Stimulated activated CD4-positive, alpha-beta T cell treated with anti-CD3 and anti-CD28 coated beads, Interleukin-2, amount 100 ng/mL, for 48 hours (primary cell): ENCODE results near the gene PA2G4.

Experiments used
- DNase-seq, 2 donors: peaks; one replicate each; pipeline ENCODE4 v3.0.0-alpha.2; 2020

PA2G4 gene

GRCh38 chr12:56127888-56128669 is 23.7 kb downstream of the PA2G4 start, which contains the start of gene ESYT1:
Gene ESYT1, plus strand, starts transcription at chr12:56128267. Its CDS starts 53 bp downstream, at chr12:56128320.
- peak; percentile 90 to 94 for DNase-seq

GRCh38 chr12:56128670-56129205 is 24.4 kb downstream of the PA2G4 start:
- DNase-seq, result no peak

- peak; percentile 43 to 57 for DNase-seq
Observed at GRCh38 chr12:56129206-56129941, 25.0 kb downstream of the PA2G4 start.

DNA sequence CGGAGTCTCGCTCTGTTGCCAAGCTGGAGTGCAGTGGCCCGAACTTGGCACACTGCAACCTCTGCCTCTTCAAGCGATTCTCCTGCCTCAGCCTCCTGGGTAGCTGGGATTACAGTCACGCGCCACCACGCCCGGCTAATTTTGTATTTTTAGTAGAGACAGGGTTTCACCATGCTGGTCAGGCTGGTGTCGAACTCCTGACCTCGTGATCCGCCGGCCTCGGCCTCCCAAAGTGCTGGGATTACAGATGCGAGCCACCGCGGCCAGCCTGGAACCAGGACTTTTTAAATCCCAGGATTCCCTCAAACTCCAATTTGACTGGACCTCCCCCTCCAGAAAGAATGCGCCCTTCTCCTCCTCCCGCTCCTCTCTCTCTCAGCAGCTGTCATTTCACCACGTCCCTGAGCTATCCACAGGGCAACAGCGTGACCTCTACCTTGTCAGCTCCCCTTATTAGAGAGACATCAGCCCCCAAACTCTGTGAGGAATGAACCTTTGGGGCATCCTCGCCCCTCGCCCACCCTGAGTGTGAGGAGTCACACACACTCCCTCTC is 25.7 kb downstream of the PA2G4 start:
- no peak for DNase-seq

DNA sequence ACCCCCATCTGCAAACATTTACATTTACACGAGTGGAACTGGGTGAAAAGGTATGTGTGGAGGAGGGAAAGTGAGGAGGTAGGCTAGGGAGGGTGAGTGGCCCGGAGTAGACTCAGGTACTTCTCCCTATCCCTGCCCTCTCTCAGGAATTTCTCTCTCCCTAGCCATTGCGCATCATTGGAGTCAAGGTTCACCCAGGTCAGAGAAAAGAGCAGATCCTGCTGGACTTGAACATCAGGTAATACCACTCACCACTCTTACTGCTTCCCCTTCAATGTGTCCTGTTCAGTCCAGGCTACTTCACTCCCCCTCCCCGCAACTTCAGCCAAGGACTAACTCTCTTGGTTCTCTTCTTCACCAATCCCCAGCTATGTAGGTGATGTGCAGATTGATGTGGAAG is 26.5 kb downstream of the PA2G4 start:
- DNase-seq, result no peak

DNA sequence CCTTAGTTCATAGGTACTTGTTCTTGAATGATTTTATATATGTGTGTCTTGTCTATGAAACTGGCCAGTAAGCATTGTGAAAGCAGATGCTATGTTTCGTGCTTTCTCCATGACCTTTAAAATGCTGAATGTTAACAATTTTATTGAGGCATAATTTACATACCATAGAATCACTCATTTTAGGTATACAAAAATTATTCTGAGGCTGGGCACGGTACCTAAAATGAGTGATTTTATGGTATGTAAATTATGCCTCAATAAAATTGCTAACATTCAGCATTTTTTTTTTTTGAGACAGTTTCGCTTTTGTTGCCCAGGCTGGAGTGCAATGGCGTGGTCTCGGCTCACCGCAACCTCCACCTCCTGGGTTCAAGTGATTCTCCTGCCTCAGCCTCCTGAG is 30.5 kb downstream of the PA2G4 start:
- DNase-seq, result no peak

- DNase-seq, result no peak
Observed at GRCh38 chr12:56137853-56138571, 33.7 kb downstream of the PA2G4 start.

DNA sequence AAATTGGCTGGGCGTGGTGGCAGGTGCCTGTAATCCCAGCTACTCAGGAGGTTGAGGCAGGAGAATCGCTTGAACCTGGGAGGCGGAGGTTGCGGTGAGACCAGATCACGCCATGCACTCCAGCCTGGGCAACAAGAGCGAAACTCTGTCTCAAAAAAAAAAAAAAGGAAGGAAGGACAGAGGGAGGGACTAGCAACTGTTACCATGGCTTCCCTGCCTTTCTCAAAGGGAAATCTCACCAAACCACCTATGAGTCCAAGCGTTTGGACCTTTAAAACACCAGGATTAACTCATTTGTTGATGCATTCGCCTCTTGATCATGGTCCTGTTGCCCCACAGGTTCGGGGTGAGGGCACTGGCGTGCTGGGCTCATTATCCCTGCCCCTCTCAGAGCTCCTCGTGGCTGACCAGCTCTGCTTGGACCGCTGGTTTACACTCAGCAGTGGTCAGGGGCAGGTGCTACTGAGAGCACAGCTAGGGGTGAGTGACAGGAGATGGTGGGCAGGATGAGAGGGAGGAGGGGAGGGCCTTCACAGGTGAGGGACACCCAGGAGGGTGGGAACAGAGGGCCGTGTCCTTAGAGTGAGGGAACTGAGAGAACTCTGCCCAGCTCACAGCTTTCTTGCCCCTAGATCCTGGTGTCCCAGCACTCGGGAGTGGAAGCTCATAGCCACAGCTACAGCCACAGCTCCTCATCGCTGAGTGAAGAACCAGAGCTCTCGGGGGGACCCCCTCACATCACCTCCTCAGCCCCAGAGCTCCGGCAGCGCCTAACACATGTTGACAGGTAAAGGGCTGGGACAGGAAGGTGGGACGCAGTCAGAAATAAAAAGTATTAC is 37.8 kb downstream of the PA2G4 start:
- DNase-seq, result no peak

DNA sequence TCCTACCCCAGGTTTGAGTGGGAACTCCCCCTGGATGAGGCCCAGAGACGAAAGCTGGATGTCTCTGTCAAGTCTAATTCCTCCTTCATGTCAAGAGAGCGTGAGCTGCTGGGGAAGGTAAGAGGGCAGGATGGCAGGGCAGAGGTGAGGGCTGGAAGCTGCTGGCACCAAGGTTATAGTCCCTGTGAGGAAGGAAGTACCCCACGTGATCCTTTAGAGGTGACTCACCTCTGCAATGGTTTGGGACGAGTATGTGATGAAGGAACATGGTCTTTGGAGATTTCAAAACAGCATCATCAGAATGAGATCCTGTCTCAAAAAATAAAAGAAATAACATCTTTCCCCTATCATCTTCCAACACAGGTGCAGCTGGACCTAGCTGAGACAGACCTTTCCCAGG is 38.9 kb downstream of the PA2G4 start:
- DNase-seq, result no peak

- DNase-seq, result no peak
Observed at GRCh38 chr12:56143870-56144269, 39.5 kb downstream of the PA2G4 start.

GRCh38 chr12:56145217-56145616 is 40.9 kb downstream of the PA2G4 start:
- no peak for DNase-seq

GRCh38 chr12:56146492-56147460 is 42.4 kb downstream of the PA2G4 start:
- no peak for DNase-seq

GRCh38 chr12:56150563-56150962 is 46.2 kb downstream of the PA2G4 start:
- no peak for DNase-seq

DNA sequence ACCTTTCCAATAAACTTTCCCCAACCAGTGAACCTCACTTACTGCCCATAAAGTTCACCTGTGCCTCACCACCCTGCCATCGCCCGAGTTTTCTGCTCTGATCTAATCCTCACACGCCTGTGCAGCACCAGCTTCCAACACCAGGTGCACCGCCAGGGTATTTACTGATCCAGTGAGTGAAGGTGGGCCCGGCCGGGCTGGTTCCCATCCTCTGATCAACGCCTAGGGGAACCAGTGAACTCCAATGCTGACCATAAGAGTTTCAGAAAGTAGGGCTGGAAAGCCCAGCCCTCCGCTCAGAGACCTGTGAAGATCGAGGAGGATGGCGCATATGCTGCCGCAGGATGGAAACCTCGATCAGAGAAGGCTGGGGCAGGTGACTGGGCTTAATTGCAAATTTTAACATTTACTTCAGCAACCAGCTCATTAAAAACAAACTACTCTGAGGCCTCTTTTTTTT is 47.3 kb downstream of the PA2G4 start:
- peak; percentile 53 to 68 for DNase-seq

DNA sequence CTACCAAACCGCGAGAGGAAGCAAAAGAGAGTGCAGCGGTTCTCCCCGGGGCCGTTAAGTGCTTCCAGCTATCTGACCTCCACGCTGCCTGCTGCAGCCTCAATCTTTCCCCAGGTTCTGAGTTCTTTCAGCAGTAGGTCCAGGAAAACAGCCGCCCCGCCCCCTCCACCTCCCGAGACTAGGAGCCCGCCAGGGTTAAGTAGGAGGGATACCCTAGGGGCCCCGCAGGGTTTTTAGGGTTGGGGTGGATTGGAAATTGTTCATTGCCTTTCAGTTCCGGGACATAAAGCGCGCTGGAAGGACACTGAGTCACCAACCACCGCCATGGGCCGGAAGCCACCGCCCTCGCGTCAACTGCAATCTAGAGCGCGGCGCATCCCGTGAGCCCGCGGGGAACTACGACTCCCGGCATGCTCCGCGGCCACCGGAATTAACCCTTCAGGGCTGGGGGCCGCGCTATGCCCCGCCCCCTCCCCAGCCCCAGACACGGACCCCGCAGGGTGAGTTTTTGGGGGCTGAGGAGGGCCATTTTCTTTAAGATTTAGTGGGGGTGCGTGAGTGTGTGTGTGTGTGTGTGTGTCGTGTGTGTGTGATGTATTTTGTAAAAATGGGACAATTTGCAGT is 47.9 kb downstream of the PA2G4 start, which contains the start of gene MYL6B:
MYL6B (plus strand) TSS at position 456 of the 624 bp plus-strand sequence. CDS start 1,332 bp downstream, outside the sequence.
- peak; percentile 90 to 92 for DNase-seq

- DNase-seq, result no peak
Observed at GRCh38 chr12:56152756-56153677, 48.7 kb downstream of the PA2G4 start.

GRCh38 chr12:56153678-56154065 is 49.3 kb downstream of the PA2G4 start:
- DNase-seq, result no peak

- no peak for DNase-seq
Observed at GRCh38 chr12:56154246-56154771, 50.0 kb downstream of the PA2G4 start.

DNA sequence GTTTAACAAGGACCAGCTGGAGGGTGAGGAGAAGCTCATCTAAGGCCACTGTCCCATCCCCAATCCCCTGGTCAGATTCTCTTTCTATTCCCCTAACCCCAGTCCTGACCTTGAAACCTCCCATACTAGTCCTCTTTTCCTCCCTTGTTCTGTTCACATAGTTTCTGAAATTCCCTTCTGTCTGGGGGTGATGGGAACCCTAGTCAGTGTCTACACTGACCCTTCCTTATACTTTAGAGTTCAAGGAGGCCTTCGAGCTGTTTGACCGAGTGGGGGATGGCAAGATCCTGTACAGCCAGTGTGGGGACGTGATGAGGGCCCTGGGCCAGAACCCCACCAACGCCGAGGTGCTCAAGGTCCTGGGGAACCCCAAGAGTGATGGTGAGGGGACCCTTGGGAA is 50.5 kb downstream of the PA2G4 start:
- DNase-seq, result no peak
